Breast epithelium (tissue), 4 donors: Measurements from ENCODE around the gene UNC45A. TPM values are rescaled to one million over a fixed set of nuclear protein-coding genes. Genes with fewer than 3 reads are reported as not detected.

Source experiments
- DNase-seq, 2 donors: peaks; one replicate each; pipeline ENCODE4 v3.0.0-alpha.2; 2019; ENCODE audit warnings: low spot score in 2 of 2
- H3K27ac ChIP-seq, 2 donors: fragments of 200-600 bp; sonication (generic) in 1 of 2; one replicate each; pipeline ENCODE4 v1.5.1; 2016 to 2019; ENCODE audit warnings: mild to moderate bottlenecking in 1 of 2
- H3K27me3 ChIP-seq, 2 donors: fragments of 200-600 bp; sonication (generic) in 1 of 2; one replicate each; pipeline versions ENCODE4 v1.5.1 to v1.6.0; 2017 to 2019; ENCODE audit warnings: control low read depth in 1 of 2, mild to moderate bottlenecking in 1 of 2
- H3K36me3 ChIP-seq: fragments of 200-600 bp; one replicate; pipeline ENCODE4 v1.5.1; 2019
- H3K4me1 ChIP-seq, 2 donors: fragments of 200-600 bp; sonication (generic); one replicate each; pipeline ENCODE4 v1.5.1; 2016 to 2019; ENCODE audit warnings: control low read depth in 1 of 2
- H3K4me3 ChIP-seq, 3 donors: fragments of 200-600 bp; sonication (generic); 1 replicate in 2 of 3; 2 replicates in 1 of 3; pipeline ENCODE4 v1.5.1; 2016 to 2019; ENCODE audit warnings: mild to moderate bottlenecking in 3 of 3, moderate library complexity in 2 of 3
- H3K9me3 ChIP-seq, 2 donors: fragments of 200-600 bp; sonication (generic) in 1 of 2; one replicate each; pipeline ENCODE4 v1.5.1; 2016 to 2019; ENCODE audit warnings: control low read depth in 1 of 2
- CTCF ChIP-seq, 3 donors: fragments of 450-650 bp; IDR thresholded peaks; one replicate each; pipeline ENCODE4 v1.5.1; 2016 to 2017; ENCODE audit warnings: antibody characterized with exemption in 3 of 3, mild to moderate bottlenecking in 3 of 3, moderate library complexity in 3 of 3
- POLR2A ChIP-seq: fragments of 450-650 bp; IDR thresholded peaks from one replicate; pipeline ENCODE4 v1.6.1; 2016; ENCODE audit warnings: antibody characterized with exemption, mild to moderate bottlenecking, moderate library complexity
- POLR2AphosphoS5 ChIP-seq, 3 donors: sonication (generic); formaldehyde crosslinking; IDR thresholded peaks; one replicate each; pipeline ENCODE4 v1.6.1; 2017; ENCODE audit warnings: antibody characterized with exemption in 3 of 3
- intact Hi-C: fragments of 100-400 bp; cut with DNase I; formaldehyde crosslinking; loops from one replicate; pipeline ENCODE4 v1.15.1; 2023; ENCODE audit warnings: low total_unique reads
- total RNA-seq, 3 donors: library from RNA; depleted of rRNA; stranded (reverse); fragments of >200 nt; gene quantifications; one replicate each; pipeline ENCODE4 v1.1.0, GENCODE V29; 2016

Gene UNC45A
- total RNA-seq, 3 donors from 2014 or later, result 52.4 to 65.0 (median 59.8) TPM

- Histone ChIP-seq H3K9me3 (no peaks in the 10 kb centered on the region), H3K36me3 (no peaks in the 10 kb centered on the region), H3K4me3 (no peak overlapping the region), H3K4me1 (no peaks in the 10 kb centered on the region), H3K27me3 (no peaks in the 10 kb centered on the region), H3K27ac (no peak overlapping the region)
- intact Hi-C loops, result no loop called here
- TF ChIP-seq POLR2A, result no peak
- no peak for TF ChIP-seq CTCF (IDR thresholded peaks at IDR 0.05)
- no peak for TF ChIP-seq POLR2AphosphoS5 (IDR thresholded peaks at IDR 0.05)
- DNase-seq, result no peak
Measured at GRCh38 chr15:90989040-90989768, 54.1 kb downstream of the UNC45A start.

GRCh38 chr15:90990446-90990845 lies 55.4 kb downstream of the UNC45A start:
- no peak overlapping the region for H3K27ac ChIP-seq
- H3K36me3 ChIP-seq, result no peaks in the 10 kb centered on the region
- intact Hi-C loops, result no loop called here
- no peak for DNase-seq
- TF ChIP-seq POLR2AphosphoS5 (IDR thresholded peaks at IDR 0.05), result no peak
- no peak for TF ChIP-seq POLR2A
- TF ChIP-seq CTCF (IDR thresholded peaks at IDR 0.05), result no peak
- no peaks in the 10 kb centered on the region for H3K4me1 ChIP-seq
- no peaks in the 10 kb centered on the region for H3K27me3 ChIP-seq
- no peaks in the 10 kb centered on the region for H3K9me3 ChIP-seq
- H3K4me3 ChIP-seq, result no peak overlapping the region

- DNase-seq, result no peak
- Histone ChIP-seq H3K9me3 (no peaks in the 10 kb centered on the region), H3K36me3 (no peaks in the 10 kb centered on the region), H3K27ac (no peak overlapping the region), H3K27me3 (no peaks in the 10 kb centered on the region), H3K4me3 (no peak overlapping the region), H3K4me1 (no peaks in the 10 kb centered on the region)
- no peak for TF ChIP-seq CTCF (IDR thresholded peaks at IDR 0.05)
- TF ChIP-seq POLR2A, result no peak
- no peak for TF ChIP-seq POLR2AphosphoS5 (IDR thresholded peaks at IDR 0.05)
- intact Hi-C loops, result no loop called here
Measured at GRCh38 chr15:90991587-90992285, 56.7 kb downstream of the UNC45A start.

- Histone ChIP-seq H3K36me3 (peaks cover 6% of the 10 kb centered on the region), H3K4me3 (peak overlapping the region; percentile 70 to 96 (median 87)), H3K27ac (peak overlapping the region; percentile 89 to 91), H3K4me1 (no peaks in the 10 kb centered on the region), H3K27me3 (no peaks in the 10 kb centered on the region), H3K9me3 (no peaks in the 10 kb centered on the region)
- intact Hi-C loops, result no loop called here
- DNase-seq, result no peak
- TF ChIP-seq POLR2AphosphoS5 (IDR thresholded peaks at IDR 0.05) (no peak), CTCF (IDR thresholded peaks at IDR 0.05) (no peak), POLR2A (no peak)
Measured at GRCh38 chr15:90994059-90994416, 59.0 kb downstream of the UNC45A start.
